Erythroblast (primary cell): ENCODE data around the gene PAM16.

Source experiments
- GATA1 ChIP-seq: IDR thresholded peaks from 2 replicates; pipeline ENCODE4 v1.6.1; 2011; ENCODE audit warnings: low read depth, mild to moderate bottlenecking, control low read depth, low read length, moderate library complexity
- POLR2A ChIP-seq: IDR thresholded peaks from 2 replicates; pipeline ENCODE4 v1.6.1; 2011; ENCODE audit warnings: mild to moderate bottlenecking, low read length

DNA sequence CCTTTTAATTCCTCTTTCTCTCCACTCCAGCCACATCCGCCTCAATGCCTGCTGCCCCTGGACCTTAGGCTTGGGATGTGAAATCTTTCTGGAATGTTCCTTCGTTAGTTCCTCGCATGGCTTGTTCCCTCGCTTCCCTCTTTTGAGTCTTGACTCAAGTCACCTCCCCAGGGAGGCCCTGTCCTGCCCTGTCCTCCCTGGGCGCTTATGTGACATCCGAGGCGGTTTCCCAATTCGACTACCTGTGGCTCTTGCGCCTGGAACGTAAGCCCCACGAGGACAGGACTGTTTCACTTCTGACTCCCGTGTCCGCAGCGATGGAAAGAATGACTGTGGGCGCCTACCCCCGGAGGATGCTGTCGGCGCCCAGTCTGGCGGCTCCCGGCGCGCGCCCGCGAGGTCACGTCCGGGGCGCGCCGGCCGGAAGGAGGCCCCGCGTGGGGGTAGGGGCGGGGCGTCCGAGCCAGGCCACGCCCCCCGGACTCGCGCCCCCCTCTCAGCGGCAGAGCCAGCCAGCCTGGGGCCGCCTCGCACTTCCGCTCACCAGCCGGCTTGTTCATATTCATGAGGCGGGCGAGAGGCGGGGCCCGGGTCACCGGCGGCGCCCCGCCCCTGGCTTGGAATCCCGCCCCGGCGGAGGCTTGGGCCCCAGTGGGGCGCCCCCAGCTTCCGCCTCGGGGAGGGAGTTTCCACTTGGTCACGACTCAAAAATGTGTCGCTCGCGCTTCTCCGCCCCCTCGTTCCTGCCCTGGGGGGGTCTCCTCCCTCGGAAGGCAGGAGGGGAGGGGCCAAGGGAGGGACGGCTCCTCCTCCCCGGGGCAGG, 43.7 kb downstream of the PAM16 start:
- TF ChIP-seq POLR2A (peak; percentile 78), GATA1 (no peak)
